ENCODE data around the gene SV2B. TPM values are rescaled to one million over a fixed set of nuclear protein-coding genes. Genes with fewer than 3 reads are reported as not detected.
A peak's percentile ranks its signal among the peaks of the same experiment; 100 is the strongest.

SV2B gene
- total and polyA plus RNA-seq, 9 of the 15 experiments (the other 6 are each of a cell fraction or from before 2014, with no cell fraction given) = 0.01 to 0.25 (median 0.11) TPM

- TF ChIP-seq, protein P1, sequence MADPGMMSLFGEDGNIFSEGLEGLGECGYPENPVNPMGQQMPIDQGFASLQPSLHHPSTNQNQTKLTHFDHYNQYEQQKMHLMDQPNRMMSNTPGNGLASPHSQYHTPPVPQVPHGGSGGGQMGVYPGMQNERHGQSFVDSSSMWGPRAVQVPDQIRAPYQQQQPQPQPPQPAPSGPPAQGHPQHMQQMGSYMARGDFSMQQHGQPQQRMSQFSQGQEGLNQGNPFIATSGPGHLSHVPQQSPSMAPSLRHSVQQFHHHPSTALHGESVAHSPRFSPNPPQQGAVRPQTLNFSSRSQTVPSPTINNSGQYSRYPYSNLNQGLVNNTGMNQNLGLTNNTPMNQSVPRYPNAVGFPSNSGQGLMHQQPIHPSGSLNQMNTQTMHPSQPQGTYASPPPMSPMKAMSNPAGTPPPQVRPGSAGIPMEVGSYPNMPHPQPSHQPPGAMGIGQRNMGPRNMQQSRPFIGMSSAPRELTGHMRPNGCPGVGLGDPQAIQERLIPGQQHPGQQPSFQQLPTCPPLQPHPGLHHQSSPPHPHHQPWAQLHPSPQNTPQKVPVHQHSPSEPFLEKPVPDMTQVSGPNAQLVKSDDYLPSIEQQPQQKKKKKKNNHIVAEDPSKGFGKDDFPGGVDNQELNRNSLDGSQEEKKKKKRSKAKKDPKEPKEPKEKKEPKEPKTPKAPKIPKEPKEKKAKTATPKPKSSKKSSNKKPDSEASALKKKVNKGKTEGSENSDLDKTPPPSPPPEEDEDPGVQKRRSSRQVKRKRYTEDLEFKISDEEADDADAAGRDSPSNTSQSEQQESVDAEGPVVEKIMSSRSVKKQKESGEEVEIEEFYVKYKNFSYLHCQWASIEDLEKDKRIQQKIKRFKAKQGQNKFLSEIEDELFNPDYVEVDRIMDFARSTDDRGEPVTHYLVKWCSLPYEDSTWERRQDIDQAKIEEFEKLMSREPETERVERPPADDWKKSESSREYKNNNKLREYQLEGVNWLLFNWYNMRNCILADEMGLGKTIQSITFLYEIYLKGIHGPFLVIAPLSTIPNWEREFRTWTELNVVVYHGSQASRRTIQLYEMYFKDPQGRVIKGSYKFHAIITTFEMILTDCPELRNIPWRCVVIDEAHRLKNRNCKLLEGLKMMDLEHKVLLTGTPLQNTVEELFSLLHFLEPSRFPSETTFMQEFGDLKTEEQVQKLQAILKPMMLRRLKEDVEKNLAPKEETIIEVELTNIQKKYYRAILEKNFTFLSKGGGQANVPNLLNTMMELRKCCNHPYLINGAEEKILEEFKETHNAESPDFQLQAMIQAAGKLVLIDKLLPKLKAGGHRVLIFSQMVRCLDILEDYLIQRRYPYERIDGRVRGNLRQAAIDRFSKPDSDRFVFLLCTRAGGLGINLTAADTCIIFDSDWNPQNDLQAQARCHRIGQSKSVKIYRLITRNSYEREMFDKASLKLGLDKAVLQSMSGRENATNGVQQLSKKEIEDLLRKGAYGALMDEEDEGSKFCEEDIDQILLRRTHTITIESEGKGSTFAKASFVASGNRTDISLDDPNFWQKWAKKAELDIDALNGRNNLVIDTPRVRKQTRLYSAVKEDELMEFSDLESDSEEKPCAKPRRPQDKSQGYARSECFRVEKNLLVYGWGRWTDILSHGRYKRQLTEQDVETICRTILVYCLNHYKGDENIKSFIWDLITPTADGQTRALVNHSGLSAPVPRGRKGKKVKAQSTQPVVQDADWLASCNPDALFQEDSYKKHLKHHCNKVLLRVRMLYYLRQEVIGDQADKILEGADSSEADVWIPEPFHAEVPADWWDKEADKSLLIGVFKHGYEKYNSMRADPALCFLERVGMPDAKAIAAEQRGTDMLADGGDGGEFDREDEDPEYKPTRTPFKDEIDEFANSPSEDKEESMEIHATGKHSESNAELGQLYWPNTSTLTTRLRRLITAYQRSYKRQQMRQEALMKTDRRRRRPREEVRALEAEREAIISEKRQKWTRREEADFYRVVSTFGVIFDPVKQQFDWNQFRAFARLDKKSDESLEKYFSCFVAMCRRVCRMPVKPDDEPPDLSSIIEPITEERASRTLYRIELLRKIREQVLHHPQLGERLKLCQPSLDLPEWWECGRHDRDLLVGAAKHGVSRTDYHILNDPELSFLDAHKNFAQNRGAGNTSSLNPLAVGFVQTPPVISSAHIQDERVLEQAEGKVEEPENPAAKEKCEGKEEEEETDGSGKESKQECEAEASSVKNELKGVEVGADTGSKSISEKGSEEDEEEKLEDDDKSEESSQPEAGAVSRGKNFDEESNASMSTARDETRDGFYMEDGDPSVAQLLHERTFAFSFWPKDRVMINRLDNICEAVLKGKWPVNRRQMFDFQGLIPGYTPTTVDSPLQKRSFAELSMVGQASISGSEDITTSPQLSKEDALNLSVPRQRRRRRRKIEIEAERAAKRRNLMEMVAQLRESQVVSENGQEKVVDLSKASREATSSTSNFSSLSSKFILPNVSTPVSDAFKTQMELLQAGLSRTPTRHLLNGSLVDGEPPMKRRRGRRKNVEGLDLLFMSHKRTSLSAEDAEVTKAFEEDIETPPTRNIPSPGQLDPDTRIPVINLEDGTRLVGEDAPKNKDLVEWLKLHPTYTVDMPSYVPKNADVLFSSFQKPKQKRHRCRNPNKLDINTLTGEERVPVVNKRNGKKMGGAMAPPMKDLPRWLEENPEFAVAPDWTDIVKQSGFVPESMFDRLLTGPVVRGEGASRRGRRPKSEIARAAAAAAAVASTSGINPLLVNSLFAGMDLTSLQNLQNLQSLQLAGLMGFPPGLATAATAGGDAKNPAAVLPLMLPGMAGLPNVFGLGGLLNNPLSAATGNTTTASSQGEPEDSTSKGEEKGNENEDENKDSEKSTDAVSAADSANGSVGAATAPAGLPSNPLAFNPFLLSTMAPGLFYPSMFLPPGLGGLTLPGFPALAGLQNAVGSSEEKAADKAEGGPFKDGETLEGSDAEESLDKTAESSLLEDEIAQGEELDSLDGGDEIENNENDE (IDR thresholded peaks at IDR 0.05; ENCODE audit: low read depth, low read length) = no peak
- no peak for TF ChIP-seq ZC3H4 (CRISPR knock-in tag; IDR thresholded peaks at IDR 0.05; ENCODE audit: borderline replicate concordance)
- no peak for TF ChIP-seq ZBTB17 (CRISPR knock-in tag; IDR thresholded peaks at IDR 0.05)
- TF ChIP-seq ZNF324 (CRISPR knock-in tag; IDR thresholded peaks at IDR 0.05) = no peak
- TF ChIP-seq MEF2A (IDR thresholded peaks at IDR 0.05; ENCODE audit: control insufficient read depth, low read depth, low read length) = no peak
- TF ChIP-seq TRIM24 (IDR thresholded peaks at IDR 0.05) = peak; percentile 74 to 87; a peak in 3 of 4 replicates
- TF ChIP-seq ZBTB8A (IDR thresholded peaks at IDR 0.05; ENCODE audit: partially characterized antibody) = no peak
- TF ChIP-seq POLR2B (IDR thresholded peaks at IDR 0.05; ENCODE audit: low read depth, partially characterized antibody) = no peak
- no peak for TF ChIP-seq ZNF232 (CRISPR knock-in tag; IDR thresholded peaks at IDR 0.05)
- TF ChIP-seq IRF2 (CRISPR knock-in tag; IDR thresholded peaks at IDR 0.05) = no peak
- no peak for TF ChIP-seq TFAP4 (CRISPR knock-in tag; IDR thresholded peaks at IDR 0.05; ENCODE audit: borderline replicate concordance)
- TF ChIP-seq MCM3 (IDR thresholded peaks at IDR 0.05) = no peak
- TF ChIP-seq, protein P2, sequence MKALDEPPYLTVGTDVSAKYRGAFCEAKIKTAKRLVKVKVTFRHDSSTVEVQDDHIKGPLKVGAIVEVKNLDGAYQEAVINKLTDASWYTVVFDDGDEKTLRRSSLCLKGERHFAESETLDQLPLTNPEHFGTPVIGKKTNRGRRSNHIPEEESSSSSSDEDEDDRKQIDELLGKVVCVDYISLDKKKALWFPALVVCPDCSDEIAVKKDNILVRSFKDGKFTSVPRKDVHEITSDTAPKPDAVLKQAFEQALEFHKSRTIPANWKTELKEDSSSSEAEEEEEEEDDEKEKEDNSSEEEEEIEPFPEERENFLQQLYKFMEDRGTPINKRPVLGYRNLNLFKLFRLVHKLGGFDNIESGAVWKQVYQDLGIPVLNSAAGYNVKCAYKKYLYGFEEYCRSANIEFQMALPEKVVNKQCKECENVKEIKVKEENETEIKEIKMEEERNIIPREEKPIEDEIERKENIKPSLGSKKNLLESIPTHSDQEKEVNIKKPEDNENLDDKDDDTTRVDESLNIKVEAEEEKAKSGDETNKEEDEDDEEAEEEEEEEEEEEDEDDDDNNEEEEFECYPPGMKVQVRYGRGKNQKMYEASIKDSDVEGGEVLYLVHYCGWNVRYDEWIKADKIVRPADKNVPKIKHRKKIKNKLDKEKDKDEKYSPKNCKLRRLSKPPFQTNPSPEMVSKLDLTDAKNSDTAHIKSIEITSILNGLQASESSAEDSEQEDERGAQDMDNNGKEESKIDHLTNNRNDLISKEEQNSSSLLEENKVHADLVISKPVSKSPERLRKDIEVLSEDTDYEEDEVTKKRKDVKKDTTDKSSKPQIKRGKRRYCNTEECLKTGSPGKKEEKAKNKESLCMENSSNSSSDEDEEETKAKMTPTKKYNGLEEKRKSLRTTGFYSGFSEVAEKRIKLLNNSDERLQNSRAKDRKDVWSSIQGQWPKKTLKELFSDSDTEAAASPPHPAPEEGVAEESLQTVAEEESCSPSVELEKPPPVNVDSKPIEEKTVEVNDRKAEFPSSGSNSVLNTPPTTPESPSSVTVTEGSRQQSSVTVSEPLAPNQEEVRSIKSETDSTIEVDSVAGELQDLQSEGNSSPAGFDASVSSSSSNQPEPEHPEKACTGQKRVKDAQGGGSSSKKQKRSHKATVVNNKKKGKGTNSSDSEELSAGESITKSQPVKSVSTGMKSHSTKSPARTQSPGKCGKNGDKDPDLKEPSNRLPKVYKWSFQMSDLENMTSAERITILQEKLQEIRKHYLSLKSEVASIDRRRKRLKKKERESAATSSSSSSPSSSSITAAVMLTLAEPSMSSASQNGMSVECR (CRISPR knock-in tag; IDR thresholded peaks at IDR 0.05) = no peak
Observed at GRCh38 chr15:91268510-91268909, 168.5 kb downstream of the SV2B start (continued).

Measured in K562 (cell line).